GM23338 (cell line): ENCODE results near the gene GHDC. TPM values are rescaled to one million over a fixed set of nuclear protein-coding genes. Genes with fewer than 3 reads are reported as not detected.

Experiments
- ATAC-seq: fragments of 200-7000 bp; cut with Tn5 transposase; 3 replicates; pipeline ENCODE4 v1.9.1; 2020
- DNase-seq: peaks from one replicate; pipeline ENCODE4 v3.0.0-alpha.2; 2015; ENCODE audit warnings: low spot score
- H2AFZ ChIP-seq: fragments of 200-600 bp; sonication (generic); 2 replicates; pipeline ENCODE4 v1.8.0; 2016; ENCODE audit warnings: antibody characterized with exemption, mild to moderate bottlenecking, moderate library complexity
- H3F3A ChIP-seq: fragments of 200-600 bp; sonication (generic); replicated peaks from 2 replicates; pipeline ENCODE4 v1.8.0; 2017; ENCODE audit warnings: antibody characterized with exemption, mixed run types, low read depth
- H3K27ac ChIP-seq: fragments of 200-600 bp; sonication (generic); 2 replicates; pipeline ENCODE4 v1.6.1; 2016; ENCODE audit warnings: low read depth
- H3K27me3 ChIP-seq: fragments of 200-600 bp; sonication (generic); 2 replicates; pipeline ENCODE4 v1.8.0; 2016; ENCODE audit warnings: mild to moderate bottlenecking, mixed run types, moderate library complexity; ENCODE audit not compliant: insufficient read depth
- H3K36me3 ChIP-seq: fragments of 200-600 bp; sonication (generic); 2 replicates; pipeline ENCODE4 v1.8.0; 2016; ENCODE audit warnings: mild to moderate bottlenecking; ENCODE audit not compliant: insufficient read depth
- H3K4me1 ChIP-seq: fragments of 200-600 bp; sonication (generic); 2 replicates; pipeline ENCODE4 v1.8.0; 2016; ENCODE audit warnings: mild to moderate bottlenecking, moderate library complexity; ENCODE audit not compliant: insufficient read depth
- H3K4me2 ChIP-seq: fragments of 200-600 bp; sonication (generic); 2 replicates; pipeline ENCODE4 v1.7.1; 2017; ENCODE audit warnings: mixed run types
- H3K4me3 ChIP-seq: fragments of 200-600 bp; sonication (generic); 2 replicates; pipeline ENCODE4 v1.6.1; 2016; ENCODE audit warnings: mixed run types
- H3K79me2 ChIP-seq: fragments of 200-600 bp; sonication (generic); replicated peaks from 2 replicates; pipeline ENCODE4 v1.8.0; 2017; ENCODE audit warnings: mild to moderate bottlenecking; ENCODE audit not compliant: insufficient read depth
- H3K9me2 ChIP-seq: fragments of 200-600 bp; sonication (generic); 2 replicates; pipeline ENCODE4 v1.8.0; 2017; ENCODE audit not compliant: insufficient read depth
- H4K20me1 ChIP-seq: fragments of 200-600 bp; sonication (generic); replicated peaks from 2 replicates; pipeline ENCODE4 v1.8.0; 2017; ENCODE audit warnings: mild to moderate bottlenecking; ENCODE audit not compliant: insufficient read depth
- H3K27ac Mint-ChIP-seq: 2 replicates; pipeline ENCODE4 v1.8.0; 2020; ENCODE audit warnings: inconsistent platforms, mild to moderate bottlenecking, moderate library complexity, mixed read lengths
- H3K27me3 Mint-ChIP-seq: 3 replicates; pipeline ENCODE4 v1.8.0; 2022; ENCODE audit warnings: low read depth, mild to moderate bottlenecking, moderate library complexity, mixed read lengths, inconsistent platforms; ENCODE audit not compliant: insufficient read depth, poor library complexity
- H3K36me3 Mint-ChIP-seq: 3 replicates; pipeline ENCODE4 v1.8.0; 2021; ENCODE audit warnings: low read depth, mild to moderate bottlenecking, inconsistent platforms, moderate library complexity, mixed read lengths
- H3K4me1 Mint-ChIP-seq: 3 replicates; pipeline ENCODE4 v1.8.0; 2020; ENCODE audit warnings: mild to moderate bottlenecking, inconsistent platforms, mixed read lengths
- H3K4me3 Mint-ChIP-seq: 3 replicates; pipeline ENCODE4 v1.8.0; 2021; ENCODE audit warnings: moderate library complexity, mild to moderate bottlenecking, inconsistent platforms, mixed read lengths
- H3K9me3 Mint-ChIP-seq: 3 replicates; pipeline ENCODE4 v1.8.0; 2020; ENCODE audit warnings: moderate library complexity, mild to moderate bottlenecking, inconsistent platforms, mixed read lengths
- CTCF ChIP-seq, 2 experiments: fragments of 200-600 bp in 1 of 2; sonication (generic) in 1 of 2; conservative IDR thresholded peaks; 2 replicates each; pipeline versions ENCODE4 v1.5.1 to v1.6.1; 2016 to 2017; ENCODE audit warnings: antibody characterized with exemption in 2 of 2, low read depth in 2 of 2, mild to moderate bottlenecking in 2 of 2, moderate library complexity in 1 of 2
- EZH2 ChIP-seq: fragments of 200-600 bp; sonication (generic); IDR thresholded peaks from one replicate; pipeline ENCODE4 v1.8.0; 2017; ENCODE audit warnings: antibody characterized with exemption, mild to moderate bottlenecking, low read depth; ENCODE audit not compliant: unreplicated experiment
- EZH2phosphoT487 ChIP-seq: fragments of 200-600 bp; sonication (generic); IDR thresholded peaks from one replicate; pipeline ENCODE4 v1.8.1; 2018; ENCODE audit warnings: antibody characterized with exemption; ENCODE audit not compliant: unreplicated experiment
- POLR2AphosphoS5 ChIP-seq: IDR thresholded peaks from 2 replicates; pipeline ENCODE4 v1.6.1; 2016; ENCODE audit warnings: antibody characterized with exemption, low read depth
- ZNF114 ChIP-seq: fragments of 250-450 bp; sonication (Bioruptor Pico); IDR thresholded peaks from 2 replicates; pipeline ENCODE4 v1.5.0; 2020; ENCODE audit warnings: mild to moderate bottlenecking, moderate library complexity
- polyA plus RNA-seq: library from polyadenylated mRNA; unstranded; fragments of >200 nt; fragmentation: Nextera tagmentation; extraction: Ambion mirVana; gene quantifications from 2 replicates; pipeline ENCODE4 v1.2.1, GENCODE V29; 2016
- total RNA-seq: library from RNA; depleted of rRNA; stranded (reverse); fragments of >200 nt; shearing (Covaris generic); gene quantifications from 2 replicates; pipeline ENCODE4 v1.2.3, GENCODE V29; 2014
- TF ChIP-seq, protein P1 (sequence below): fragments of 250-450 bp; sonication (Bioruptor Pico); IDR thresholded peaks from 2 replicates; pipeline ENCODE4 v1.5.0; 2020; ENCODE audit warnings: mild to moderate bottlenecking, moderate library complexity
- TF ChIP-seq, protein P2 (sequence below): IDR thresholded peaks from 2 replicates; pipeline ENCODE4 v1.6.1; 2016; ENCODE audit warnings: antibody characterized with exemption

Gene GHDC
- total and polyA plus RNA-seq, 2 experiments from 2014 or later: 4.0 to 13.8 TPM

DNA sequence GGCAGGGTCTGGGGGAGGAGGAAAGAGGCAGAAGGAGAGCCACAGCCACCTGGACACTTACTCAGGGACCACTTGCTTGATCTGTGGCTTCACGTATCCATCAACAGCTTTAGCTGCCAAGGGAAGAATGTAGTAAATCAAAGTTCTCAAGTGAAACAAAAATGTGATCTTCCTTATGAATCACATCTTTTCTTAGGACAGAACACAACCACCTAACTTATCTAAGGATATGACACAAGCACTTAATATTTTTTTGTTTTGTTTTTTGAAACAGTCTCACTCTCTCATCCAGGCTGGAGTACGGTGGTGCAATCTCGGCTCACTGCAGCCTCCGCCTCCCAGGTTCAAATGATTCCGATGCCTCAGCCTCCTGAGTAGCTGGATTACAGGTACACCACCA is 8.4 kb upstream of the GHDC start (continued):
- TF ChIP-seq, protein P1, sequence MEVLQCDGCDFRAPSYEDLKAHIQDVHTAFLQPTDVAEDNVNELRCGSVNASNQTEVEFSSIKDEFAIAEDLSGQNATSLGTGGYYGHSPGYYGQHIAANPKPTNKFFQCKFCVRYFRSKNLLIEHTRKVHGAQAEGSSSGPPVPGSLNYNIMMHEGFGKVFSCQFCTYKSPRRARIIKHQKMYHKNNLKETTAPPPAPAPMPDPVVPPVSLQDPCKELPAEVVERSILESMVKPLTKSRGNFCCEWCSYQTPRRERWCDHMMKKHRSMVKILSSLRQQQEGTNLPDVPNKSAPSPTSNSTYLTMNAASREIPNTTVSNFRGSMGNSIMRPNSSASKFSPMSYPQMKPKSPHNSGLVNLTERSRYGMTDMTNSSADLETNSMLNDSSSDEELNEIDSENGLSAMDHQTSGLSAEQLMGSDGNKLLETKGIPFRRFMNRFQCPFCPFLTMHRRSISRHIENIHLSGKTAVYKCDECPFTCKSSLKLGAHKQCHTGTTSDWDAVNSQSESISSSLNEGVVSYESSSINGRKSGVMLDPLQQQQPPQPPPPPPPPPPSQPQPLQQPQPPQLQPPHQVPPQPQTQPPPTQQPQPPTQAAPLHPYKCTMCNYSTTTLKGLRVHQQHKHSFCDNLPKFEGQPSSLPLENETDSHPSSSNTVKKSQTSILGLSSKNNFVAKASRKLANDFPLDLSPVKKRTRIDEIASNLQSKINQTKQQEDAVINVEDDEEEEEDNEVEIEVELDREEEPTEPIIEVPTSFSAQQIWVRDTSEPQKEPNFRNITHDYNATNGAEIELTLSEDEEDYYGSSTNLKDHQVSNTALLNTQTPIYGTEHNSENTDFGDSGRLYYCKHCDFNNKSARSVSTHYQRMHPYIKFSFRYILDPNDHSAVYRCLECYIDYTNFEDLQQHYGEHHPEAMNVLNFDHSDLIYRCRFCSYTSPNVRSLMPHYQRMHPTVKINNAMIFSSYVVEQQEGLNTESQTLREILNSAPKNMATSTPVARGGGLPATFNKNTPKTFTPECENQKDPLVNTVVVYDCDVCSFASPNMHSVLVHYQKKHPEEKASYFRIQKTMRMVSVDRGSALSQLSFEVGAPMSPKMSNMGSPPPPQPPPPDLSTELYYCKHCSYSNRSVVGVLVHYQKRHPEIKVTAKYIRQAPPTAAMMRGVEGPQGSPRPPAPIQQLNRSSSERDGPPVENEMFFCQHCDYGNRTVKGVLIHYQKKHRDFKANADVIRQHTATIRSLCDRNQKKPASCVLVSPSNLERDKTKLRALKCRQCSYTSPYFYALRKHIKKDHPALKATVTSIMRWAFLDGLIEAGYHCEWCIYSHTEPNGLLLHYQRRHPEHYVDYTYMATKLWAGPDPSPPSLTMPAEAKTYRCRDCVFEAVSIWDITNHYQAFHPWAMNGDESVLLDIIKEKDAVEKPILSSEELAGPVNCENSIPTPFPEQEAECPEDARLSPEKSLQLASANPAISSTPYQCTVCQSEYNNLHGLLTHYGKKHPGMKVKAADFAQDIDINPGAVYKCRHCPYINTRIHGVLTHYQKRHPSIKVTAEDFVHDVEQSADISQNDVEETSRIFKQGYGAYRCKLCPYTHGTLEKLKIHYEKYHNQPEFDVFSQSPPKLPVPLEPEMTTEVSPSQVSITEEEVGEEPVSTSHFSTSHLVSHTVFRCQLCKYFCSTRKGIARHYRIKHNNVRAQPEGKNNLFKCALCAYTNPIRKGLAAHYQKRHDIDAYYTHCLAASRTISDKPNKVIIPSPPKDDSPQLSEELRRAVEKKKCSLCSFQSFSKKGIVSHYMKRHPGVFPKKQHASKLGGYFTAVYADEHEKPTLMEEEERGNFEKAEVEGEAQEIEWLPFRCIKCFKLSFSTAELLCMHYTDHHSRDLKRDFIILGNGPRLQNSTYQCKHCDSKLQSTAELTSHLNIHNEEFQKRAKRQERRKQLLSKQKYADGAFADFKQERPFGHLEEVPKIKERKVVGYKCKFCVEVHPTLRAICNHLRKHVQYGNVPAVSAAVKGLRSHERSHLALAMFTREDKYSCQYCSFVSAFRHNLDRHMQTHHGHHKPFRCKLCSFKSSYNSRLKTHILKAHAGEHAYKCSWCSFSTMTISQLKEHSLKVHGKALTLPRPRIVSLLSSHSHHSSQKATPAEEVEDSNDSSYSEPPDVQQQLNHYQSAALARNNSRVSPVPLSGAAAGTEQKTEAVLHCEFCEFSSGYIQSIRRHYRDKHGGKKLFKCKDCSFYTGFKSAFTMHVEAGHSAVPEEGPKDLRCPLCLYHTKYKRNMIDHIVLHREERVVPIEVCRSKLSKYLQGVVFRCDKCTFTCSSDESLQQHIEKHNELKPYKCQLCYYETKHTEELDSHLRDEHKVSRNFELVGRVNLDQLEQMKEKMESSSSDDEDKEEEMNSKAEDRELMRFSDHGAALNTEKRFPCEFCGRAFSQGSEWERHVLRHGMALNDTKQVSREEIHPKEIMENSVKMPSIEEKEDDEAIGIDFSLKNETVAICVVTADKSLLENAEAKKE (CRISPR knock-in tag): no peak
- no peak for TF ChIP-seq CTCF (conservative IDR thresholded peaks at IDR 0.05; ENCODE audit: low read depth in 2 of 2)
- no peak for TF ChIP-seq EZH2
- TF ChIP-seq ZNF114: no peak
- no peak for TF ChIP-seq POLR2AphosphoS5
- TF ChIP-seq, protein P2, sequence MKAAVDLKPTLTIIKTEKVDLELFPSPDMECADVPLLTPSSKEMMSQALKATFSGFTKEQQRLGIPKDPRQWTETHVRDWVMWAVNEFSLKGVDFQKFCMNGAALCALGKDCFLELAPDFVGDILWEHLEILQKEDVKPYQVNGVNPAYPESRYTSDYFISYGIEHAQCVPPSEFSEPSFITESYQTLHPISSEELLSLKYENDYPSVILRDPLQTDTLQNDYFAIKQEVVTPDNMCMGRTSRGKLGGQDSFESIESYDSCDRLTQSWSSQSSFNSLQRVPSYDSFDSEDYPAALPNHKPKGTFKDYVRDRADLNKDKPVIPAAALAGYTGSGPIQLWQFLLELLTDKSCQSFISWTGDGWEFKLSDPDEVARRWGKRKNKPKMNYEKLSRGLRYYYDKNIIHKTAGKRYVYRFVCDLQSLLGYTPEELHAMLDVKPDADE: no peak

DNA sequence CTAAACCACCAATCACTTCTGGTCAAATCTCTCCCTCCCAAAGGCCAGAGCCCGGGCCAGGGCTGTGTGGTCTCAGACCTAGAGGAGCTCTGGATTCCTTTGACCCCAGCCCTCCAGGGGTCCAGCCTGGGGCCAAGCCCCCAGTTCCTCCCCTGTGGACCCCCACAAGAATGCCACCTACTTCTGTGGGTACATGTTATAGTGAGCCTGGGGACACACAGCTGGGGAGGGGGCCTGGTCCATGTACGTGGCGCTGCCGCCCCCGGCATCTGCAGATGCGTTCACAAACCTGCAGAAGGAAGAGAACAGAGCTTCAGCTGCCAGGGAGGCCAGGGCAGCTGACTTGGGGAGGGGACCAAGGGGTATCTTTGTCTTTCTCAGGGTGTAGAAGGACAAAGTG is 7.9 kb upstream of the GHDC start:
- H3K4me3 ChIP-seq: no peak overlapping the region
- DNase-seq: no peak
- no peaks in the 10 kb centered on the region for H3K79me2 ChIP-seq
- H3K27me3 Mint-ChIP-seq: peaks cover 10% of the 10 kb centered on the region
- peaks cover 36% of the 10 kb centered on the region; the same call in 2 of the 3 replicates for H3K36me3 Mint-ChIP-seq
- no peak overlapping the region for H2AFZ ChIP-seq
- H3F3A ChIP-seq: 0 out of 2 replicates have a peak, but pooled peaks cover 9% of the 10 kb centered on the region
- no peaks in the 10 kb centered on the region for H3K27me3 ChIP-seq
- no peak overlapping the region for H3K4me2 ChIP-seq
- no peak for ATAC-seq
- H3K9me2 ChIP-seq: no peaks in the 10 kb centered on the region
- H4K20me1 ChIP-seq: no peaks in the 10 kb centered on the region
- H3K4me3 Mint-ChIP-seq: no peak overlapping the region
- H3K9me3 Mint-ChIP-seq: no peaks in the 10 kb centered on the region
- no peak overlapping the region for H3K27ac Mint-ChIP-seq
- H3K27ac ChIP-seq: no peak overlapping the region
- H3K4me1 Mint-ChIP-seq: peaks cover 2% of the 10 kb centered on the region; the same call in 1 of the 3 replicates
- H3K4me1 ChIP-seq: no peaks in the 10 kb centered on the region
- no peaks in the 10 kb centered on the region; the same call in 1 of the 2 replicates for H3K36me3 ChIP-seq
- no peak for TF ChIP-seq EZH2phosphoT487
- TF ChIP-seq, protein P1 (CRISPR knock-in tag): no peak
- TF ChIP-seq POLR2AphosphoS5: no peak
